Ramos (cell line): Measurements from ENCODE around the gene ARL14EP.

Experiments used
- in situ Hi-C: fragments of 300-500 bp; cut with MboI; formaldehyde crosslinking; loops from one replicate; pipeline ENCODE4 v1.14.3; 2022; ENCODE audit warnings: low sequenced_read_pairs; ENCODE audit not compliant: unreplicated experiment

ARL14EP gene

GRCh38 chr11:30322826-30323710 lies at the start of gene ARL14EP:
ARL14EP (plus strand) TSS chr11:30323104; CDS start chr11:30330949, 7,845 bp downstream.
- in situ Hi-C loops, result no loop called here

GRCh38 chr11:30277176-30277575 lies 45.7 kb upstream of the ARL14EP start:
- in situ Hi-C loops, result no loop called here

- in situ Hi-C loops, result no loop called here
Observed at GRCh38 chr11:30279796-30280195, 43.1 kb upstream of the ARL14EP start.

GRCh38 chr11:30281476-30282288 lies 41.2 kb upstream of the ARL14EP start:
- in situ Hi-C loops, result no loop called here

- in situ Hi-C loops, result no loop called here
Observed at GRCh38 chr11:30282289-30282631, 40.6 kb upstream of the ARL14EP start.

- in situ Hi-C loops, result no loop called here
Observed at GRCh38 chr11:30284836-30285235, 38.1 kb upstream of the ARL14EP start.

GRCh38 chr11:30285416-30286121 lies 37.3 kb upstream of the ARL14EP start:
- in situ Hi-C loops, result no loop called here

- in situ Hi-C loops, result no loop called here
Observed at GRCh38 chr11:30291331-30291730, 31.6 kb upstream of the ARL14EP start.

- in situ Hi-C loops, result no loop called here
Observed at GRCh38 chr11:30292545-30292944, 30.4 kb upstream of the ARL14EP start.

GRCh38 chr11:30295178-30295885 lies 27.6 kb upstream of the ARL14EP start:
- in situ Hi-C loops, result no loop called here

GRCh38 chr11:30304620-30305019 lies 18.3 kb upstream of the ARL14EP start:
- in situ Hi-C loops, result no loop called here

- in situ Hi-C loops, result no loop called here
Observed at GRCh38 chr11:30310623-30311022, 12.3 kb upstream of the ARL14EP start.

GRCh38 chr11:30311189-30311588 lies 11.7 kb upstream of the ARL14EP start:
- in situ Hi-C loops, result no loop called here

GRCh38 chr11:30312243-30312642 lies 10.7 kb upstream of the ARL14EP start:
- in situ Hi-C loops, result no loop called here

- in situ Hi-C loops, result no loop called here
Observed at GRCh38 chr11:30313580-30313979, 9.3 kb upstream of the ARL14EP start.

GRCh38 chr11:30314625-30315024 lies 8.3 kb upstream of the ARL14EP start:
- in situ Hi-C loops, result no loop called here

- in situ Hi-C loops, result no loop called here
Observed at GRCh38 chr11:30316237-30316636, 6.7 kb upstream of the ARL14EP start.

- in situ Hi-C loops, result no loop called here
Observed at GRCh38 chr11:30317030-30317429, 5.9 kb upstream of the ARL14EP start.

GRCh38 chr11:30321321-30321720 lies 1.6 kb upstream of the ARL14EP start:
- in situ Hi-C loops, result no loop called here

- in situ Hi-C loops, result no loop called here
Observed at GRCh38 chr11:30322191-30322590, 713 bp upstream of the ARL14EP start.
